HFFc6 (cell line): ENCODE data around the gene TMEM86B. TPM values are rescaled to one million over a fixed set of nuclear protein-coding genes. Genes with fewer than 3 reads are reported as not detected.
"Not testable (repeated sequence)": the region's sequence is repeated elsewhere in the genome, so short reads cannot be mapped to it uniquely, and the experiment has no call there.

Experiments
- DNase-seq: peaks from one replicate; pipeline ENCODE4 v3.0.0-alpha.2; 2018
- H3K27ac Mint-ChIP-seq: 2 replicates; pipeline ENCODE4 v1.8.0; 2020; ENCODE audit warnings: mild to moderate bottlenecking, mixed read lengths
- H3K27me3 Mint-ChIP-seq: 2 replicates; pipeline ENCODE4 v1.8.0; 2021; ENCODE audit warnings: mild to moderate bottlenecking, moderate library complexity, mixed read lengths; ENCODE audit not compliant: insufficient read depth
- H3K36me3 Mint-ChIP-seq: 2 replicates; pipeline ENCODE4 v1.8.0; 2021; ENCODE audit warnings: low read depth, mixed read lengths
- H3K4me1 Mint-ChIP-seq: 2 replicates; pipeline ENCODE4 v1.8.0; 2020; ENCODE audit warnings: low read depth, mixed read lengths
- H3K4me3 Mint-ChIP-seq: 2 replicates; pipeline ENCODE4 v1.8.0; 2020; ENCODE audit warnings: mild to moderate bottlenecking, moderate library complexity, mixed read lengths
- H3K9me3 Mint-ChIP-seq: 2 replicates; pipeline ENCODE4 v1.8.0; 2020; ENCODE audit warnings: mild to moderate bottlenecking, mixed read lengths
- CTCF ChIP-seq: fragments of 200-600 bp; sonication (generic); IDR thresholded peaks from 2 replicates; pipeline ENCODE4 v1.5.0; 2021; ENCODE audit warnings: antibody characterized with exemption, mild to moderate bottlenecking
- total RNA-seq, 6 experiments: library from RNA; stranded (reverse); fragmentation: NEBNext Ultra II Directional; extraction: Animal tissue kit (Norgen Biotek cat#: 25700); gene quantifications; 2 replicates in 1 of 6; 3 replicates in 5 of 6; pipeline ENCODE4 v1.2.3, GENCODE V29; 2021

Gene TMEM86B
- total RNA-seq, 6 experiments from 2014 or later, result 1.8 to 2.7 (median 2.0) TPM

- Mint-ChIP-seq H3K4me1 (no peaks in the 10 kb centered on the region; the same call in 1 of the 2 replicates), H3K27me3 (peaks cover 8% of the 10 kb centered on the region), H3K4me3 (no peak overlapping the region), H3K36me3 (peaks cover 10% of the 10 kb centered on the region), H3K27ac (no peak overlapping the region; the same call in 1 of the 2 replicates), H3K9me3 (no peaks in the 10 kb centered on the region)
- no peak for DNase-seq
- TF ChIP-seq CTCF, result no peak
These were observed 1.8 kb downstream of the TMEM86B start for GRCh38 chr19:55226788-55227187.

- DNase-seq, result no peak
- TF ChIP-seq CTCF, result no peak
- peaks cover 13% of the 10 kb centered on the region for H3K36me3 Mint-ChIP-seq
- no peak overlapping the region for H3K4me3 Mint-ChIP-seq
- H3K27ac Mint-ChIP-seq, result no peak overlapping the region
- peaks cover 4% of the 10 kb centered on the region; the same call in 1 of the 2 replicates for H3K4me1 Mint-ChIP-seq
- H3K9me3 Mint-ChIP-seq, result no peaks in the 10 kb centered on the region; the same call in 1 of the 2 replicates
- peaks cover 8% of the 10 kb centered on the region for H3K27me3 Mint-ChIP-seq
These were observed 2.3 kb downstream of the TMEM86B start for GRCh38 chr19:55226273-55226672.

DNA sequence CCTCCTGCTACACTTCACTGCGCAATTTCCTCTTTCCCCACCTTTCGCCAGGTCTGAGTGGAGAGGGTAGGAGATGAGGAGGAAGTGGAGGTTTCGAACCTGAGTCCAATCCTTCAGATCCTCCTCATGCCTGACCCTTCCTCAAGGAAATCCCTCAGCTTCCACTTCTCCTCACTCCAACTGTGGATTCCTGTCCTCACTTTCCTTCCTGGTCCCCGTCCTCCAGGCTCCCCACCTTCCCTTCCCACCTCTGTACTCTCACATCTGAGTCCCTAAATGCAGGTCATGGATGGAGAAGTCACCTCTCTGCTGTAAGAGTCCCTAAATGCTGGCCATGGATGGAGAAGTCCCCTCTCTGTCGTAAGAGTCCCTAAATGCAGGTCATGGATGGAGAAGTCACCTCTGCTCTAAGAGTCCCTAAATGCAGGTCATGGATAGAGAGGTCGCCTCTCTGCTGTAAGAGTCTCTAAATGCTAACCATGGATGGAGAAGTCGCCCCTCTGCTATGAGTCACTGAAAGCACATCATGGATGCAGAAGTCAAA is 3.1 kb downstream of the TMEM86B start:
- TF ChIP-seq CTCF, result no peak
- Mint-ChIP-seq H3K9me3 (peaks cover 7% of the 10 kb centered on the region), H3K36me3 (peaks cover 20% of the 10 kb centered on the region), H3K4me3 (no peak overlapping the region; the same call in 1 of the 2 replicates), H3K27me3 (peaks cover 8% of the 10 kb centered on the region), H3K27ac (no peak overlapping the region), H3K4me1 (peaks cover 4% of the 10 kb centered on the region; the same call in 1 of the 2 replicates)
- no peak for DNase-seq

- not testable (repeated sequence) for DNase-seq, H3K4me1 Mint-ChIP-seq, H3K27ac Mint-ChIP-seq, H3K4me3 Mint-ChIP-seq, H3K27me3 Mint-ChIP-seq
- peaks cover 24% of the 10 kb centered on the region for H3K36me3 Mint-ChIP-seq
- H3K9me3 Mint-ChIP-seq, result peaks cover 10% of the 10 kb centered on the region
These were observed 3.7 kb downstream of the TMEM86B start for GRCh38 chr19:55224679-55225414.

DNA sequence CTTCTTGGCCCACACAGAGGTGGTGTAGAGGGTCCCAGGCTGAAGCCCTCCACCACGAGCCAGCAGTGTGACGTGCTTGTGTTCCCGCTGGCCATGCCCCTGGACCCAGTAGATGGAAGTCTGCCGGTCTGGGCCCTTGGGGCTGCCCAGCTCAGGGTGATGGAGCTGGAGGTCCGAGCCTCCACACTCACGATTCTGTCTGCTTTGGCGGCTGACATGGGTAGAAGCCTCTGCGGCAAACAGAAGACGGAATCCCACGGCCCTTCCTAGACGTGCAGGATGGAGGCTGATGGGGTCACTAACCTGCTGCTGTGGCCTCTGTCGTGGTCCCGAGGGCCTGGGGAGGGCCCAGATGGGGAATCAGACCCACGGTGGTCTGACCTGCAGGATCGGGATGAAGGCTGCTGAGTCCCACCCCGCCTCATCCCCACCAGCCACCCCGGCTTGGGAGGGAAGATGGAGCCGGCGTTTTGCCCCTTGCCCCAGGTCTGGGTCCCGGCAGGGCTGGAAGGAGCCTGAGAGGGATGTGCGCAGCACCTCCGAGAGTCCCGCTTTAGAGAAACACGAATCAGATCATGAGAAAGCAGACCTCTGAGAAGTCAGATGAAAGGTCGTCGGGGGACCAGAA is 4.4 kb downstream of the TMEM86B start:
- DNase-seq, result no peak
- H3K4me3 Mint-ChIP-seq, result no peak overlapping the region
- TF ChIP-seq CTCF, result no peak
- peaks cover 4% of the 10 kb centered on the region; the same call in 1 of the 2 replicates for H3K4me1 Mint-ChIP-seq
- peaks cover 24% of the 10 kb centered on the region for H3K36me3 Mint-ChIP-seq
- peaks cover 8% of the 10 kb centered on the region for H3K27me3 Mint-ChIP-seq
- H3K9me3 Mint-ChIP-seq, result peaks cover 10% of the 10 kb centered on the region
- H3K27ac Mint-ChIP-seq, result no peak overlapping the region
